ENCODE data around the gene BBS10. TPM values are rescaled to one million over a fixed set of nuclear protein-coding genes. Genes with fewer than 3 reads are reported as not detected.

The BBS10 gene
- total and polyA plus RNA-seq, 2 of the 4 experiments (the other 2 are of a cell fraction) = 4.9 to 10.0 TPM

GRCh38 chr12:76308866-76309265 lies 39.3 kb downstream of the BBS10 start:
- no peak overlapping the region for H3K56ac ChIP-seq (ENCODE audit: extremely low read depth, insufficient read depth, low read length)
- H2BK5ac ChIP-seq (ENCODE audit: low read depth, low read length, poor library complexity, severe bottlenecking) = no peak overlapping the region
- no peak overlapping the region for H2AFZ ChIP-seq (replicated peaks; ENCODE audit: low read length, poor library complexity)
- no peak overlapping the region for H2BK120ac ChIP-seq (ENCODE audit: low read depth, low read length)
- no peak overlapping the region for H2AK9ac ChIP-seq (replicated peaks; ENCODE audit: low read depth, low read length, poor library complexity)
- H2BK15ac ChIP-seq (ENCODE audit: low read depth, low read length) = no peak overlapping the region
- H3K79me1 ChIP-seq (ENCODE audit: low read depth in 1 of 2, low read length in 2 of 2) = no peaks in the 10 kb centered on the region
- no peak overlapping the region for H4K8ac ChIP-seq (ENCODE audit: low read depth in 2 of 2, low read length in 2 of 2)
- H4K20me1 ChIP-seq (ENCODE audit: insufficient read depth, low read length) = no peaks in the 10 kb centered on the region
- CTCF ChIA-PET = interaction anchor here (1.1 kb wide), 1 partner anchor 18 kb away, joined by 3 read pairs; no protein-coding TSS in a partner anchor
- no CpG with 5 or more reads among the region's 3 CpGs for WGBS, 2 experiments (ENCODE audit: extremely low coverage in 2 of 2, insufficient read length in 1 of 2)
- H3K9ac ChIP-seq (ENCODE audit: low read depth, low read length) = no peak overlapping the region
- POLR2A ChIA-PET (ENCODE audit: unreplicated experiment) = no interaction called here
- intact Hi-C loops (cut with micrococcal nuclease) (no loop called here), in situ Hi-C loops (cut with MboI; ENCODE audit: low sequenced_read_pairs) (no loop called here), dilution Hi-C loops (cut with HindIII; ENCODE audit: low sequenced_read_pairs, unreplicated experiment) (no loop called here)
- no peak overlapping the region for H3K18ac ChIP-seq (ENCODE audit: low read depth, low read length)
- H2AK5ac ChIP-seq (ENCODE audit: low read depth, low read length) = no peak overlapping the region
- no peak overlapping the region for H3K4me2 ChIP-seq (ENCODE audit: low read depth, low read length)
- no peak overlapping the region for H3K4ac ChIP-seq (ENCODE audit: low read depth, low read length)
- H3K9me3 ChIP-seq (ENCODE audit: control insufficient read depth, insufficient read depth, low read length) = no peaks in the 10 kb centered on the region
- no TSS peak for BruUV-seq (replicated peaks)
- no peak overlapping the region for H2BK20ac ChIP-seq (ENCODE audit: low read depth, low read length)
- TF ChIP-seq USF2 (IDR thresholded peaks at IDR 0.05; ENCODE audit: low read depth, low read length) (no peak), NFE2L2 (IDR thresholded peaks at IDR 0.05; ENCODE audit: low read depth, low read length) (no peak), RFX5 (IDR thresholded peaks at IDR 0.05; ENCODE audit: low read depth, low read length) (no peak), RAD21 (IDR thresholded peaks at IDR 0.05; ENCODE audit: low read length) (no peak), CHD1 (IDR thresholded peaks at IDR 0.05; ENCODE audit: low read depth, low read length) (no peak)
- H3K36me3 ChIP-seq (ENCODE audit: control insufficient read depth, insufficient read depth, low read length) = no peaks in the 10 kb centered on the region
- H3K4me3 ChIP-seq (ENCODE audit: insufficient read depth, low read depth, low read length) = no peak overlapping the region
- peaks cover 6% of the 10 kb centered on the region; the same call in 1 of the 2 replicates for H3K4me1 ChIP-seq (ENCODE audit: control insufficient read depth, insufficient read depth, low read length)
- no peak overlapping the region for H4K5ac ChIP-seq (ENCODE audit: low read depth, low read length)
- no peaks in the 10 kb centered on the region; the same call in 1 of the 2 replicates for H3K9me1 ChIP-seq (ENCODE audit: insufficient read depth, low read length)
- no peak overlapping the region for H4K91ac ChIP-seq (ENCODE audit: insufficient read depth, low read depth, low read length)
- no peak overlapping the region for H3K27ac ChIP-seq (ENCODE audit: insufficient read depth, low read length)
- no peak for ATAC-seq (ENCODE audit: low read depth)
- H3K14ac ChIP-seq (replicated peaks; ENCODE audit: low read depth, low read length) = no peak overlapping the region
- H3K27me3 ChIP-seq (ENCODE audit: control insufficient read depth, insufficient read depth, low read length) = no peaks in the 10 kb centered on the region
- no peak overlapping the region for H3K23ac ChIP-seq (ENCODE audit: low read depth, low read length)
- DNase-seq = no peak
